Measurements from ENCODE around the gene RFC1.
"Not testable (repeated sequence)": the region's sequence is repeated elsewhere in the genome, so short reads cannot be mapped to it uniquely, and the experiment has no call there.

Gene RFC1

GRCh38 chr4:39353478-39354253, 12.5 kb downstream of the RFC1 start:
- no peak for DNase-seq

- DNase-seq = not testable (repeated sequence)
Measured at GRCh38 chr4:39353149-39353477, 13.0 kb downstream of the RFC1 start.

DNA sequence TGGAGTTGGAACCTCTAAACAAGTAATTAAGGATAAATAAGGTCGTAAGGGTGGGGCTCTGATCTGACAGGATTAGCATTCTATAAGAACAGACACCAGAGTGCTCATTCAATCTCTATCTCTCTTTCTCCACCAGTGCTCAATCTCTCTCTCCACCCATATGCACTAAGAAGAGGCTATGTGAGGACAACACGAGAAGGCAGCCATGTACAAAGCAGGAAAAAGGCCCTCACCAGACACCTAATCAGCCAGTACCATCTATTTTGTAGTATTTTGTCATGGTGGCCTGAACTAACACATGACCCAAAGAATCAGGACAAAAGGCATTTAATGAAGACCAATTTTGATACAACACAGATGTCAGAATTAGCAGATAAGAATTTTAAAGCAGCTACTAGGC, 16.8 kb downstream of the RFC1 start:
- DNase-seq = no peak

DNA sequence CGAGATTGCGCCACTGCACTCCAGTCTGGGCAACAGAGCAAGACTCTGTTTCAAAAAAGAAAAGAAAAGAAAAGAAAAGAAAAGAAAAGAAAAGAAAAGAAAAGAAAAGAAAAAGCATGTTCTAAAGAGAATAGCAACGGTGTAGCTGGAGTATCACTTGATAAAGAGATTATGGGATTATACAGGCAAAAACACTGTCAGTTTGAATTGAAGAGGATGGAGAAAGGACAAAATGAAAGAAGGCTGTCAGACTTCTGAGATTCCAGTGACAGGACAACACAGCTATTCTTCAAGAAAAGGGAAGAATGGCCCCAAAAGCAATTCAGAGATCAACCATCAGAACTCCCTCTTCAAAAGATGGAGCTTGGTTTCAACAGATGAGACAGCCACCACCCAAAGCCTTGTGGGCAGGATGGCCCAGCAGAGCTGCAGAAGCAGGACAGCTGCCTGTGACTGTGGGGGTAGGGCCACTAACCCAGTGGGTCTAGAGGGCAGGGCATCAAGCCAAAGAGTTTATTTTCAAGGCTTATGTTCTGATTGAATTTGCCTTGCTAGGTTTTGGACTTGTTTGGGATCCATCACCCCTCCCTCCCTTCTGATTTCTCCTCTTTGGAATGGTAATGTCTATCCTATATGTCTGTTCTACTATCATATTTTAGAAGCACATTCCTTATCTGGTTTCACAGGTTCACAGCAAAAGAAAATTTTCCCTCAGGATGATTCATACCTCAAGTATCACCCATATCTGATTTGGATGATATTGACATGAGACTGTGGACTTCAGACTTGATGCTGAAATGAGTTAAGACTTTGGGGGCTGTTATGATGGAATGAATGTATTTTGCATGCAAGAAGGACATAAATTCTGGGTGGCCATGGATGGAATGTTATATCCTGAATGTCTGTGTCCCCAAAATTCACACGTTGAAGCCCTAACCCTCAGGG, 17.5 kb downstream of the RFC1 start:
- DNase-seq = no peak

DNA sequence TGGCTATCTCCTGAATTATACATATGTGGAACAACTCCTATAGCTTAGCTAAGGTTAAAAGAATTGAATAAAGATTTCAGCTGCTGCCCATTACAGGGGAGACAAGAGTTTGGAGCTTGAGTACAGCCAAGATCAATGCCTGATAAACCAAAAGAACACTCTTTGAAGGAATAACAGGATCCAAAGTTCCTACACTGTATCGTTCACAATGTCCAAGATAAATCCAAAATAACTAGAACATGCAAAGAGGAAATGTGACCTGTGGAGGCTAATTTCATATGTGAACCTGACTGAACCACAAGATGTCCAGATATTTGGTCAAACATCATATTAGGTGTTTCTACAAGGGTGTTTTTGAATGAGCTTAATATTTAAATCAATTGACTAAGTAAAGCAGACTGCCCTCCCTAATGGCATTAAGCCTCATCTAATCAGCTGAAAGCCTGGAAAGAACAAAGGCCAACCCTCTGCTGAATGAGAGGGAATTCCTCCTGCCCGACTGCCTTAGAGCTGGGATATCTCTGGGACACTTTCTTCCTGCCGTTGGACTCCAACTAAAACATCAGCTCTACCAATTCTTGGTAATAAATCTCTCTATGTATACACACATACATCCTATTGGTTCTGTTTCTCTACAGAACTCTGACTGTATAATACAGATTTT, 19.2 kb downstream of the RFC1 start:
- no peak for DNase-seq

DNA sequence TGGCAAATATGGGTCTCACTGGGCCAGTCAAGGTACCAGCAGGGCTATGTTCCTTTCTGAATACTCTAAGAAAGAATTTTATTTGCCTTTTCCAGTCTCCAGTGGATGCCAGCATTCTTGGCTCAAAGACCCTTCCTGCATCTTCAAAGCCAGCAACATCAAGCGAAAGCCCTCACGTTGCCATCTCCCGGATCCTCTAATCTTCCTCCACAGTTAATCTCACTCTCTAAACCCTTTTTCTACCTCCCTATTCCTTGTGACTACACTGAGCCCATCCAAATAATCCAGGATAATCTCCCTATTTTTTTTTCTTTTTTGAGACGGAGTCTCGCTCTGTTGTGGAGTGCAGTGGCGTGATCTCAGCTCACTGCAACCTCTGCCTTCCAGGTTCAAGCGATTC, 23.4 kb downstream of the RFC1 start:
- DNase-seq = no peak

GRCh38 chr4:39341075-39341725, 25.0 kb downstream of the RFC1 start:
- DNase-seq = no peak

DNA sequence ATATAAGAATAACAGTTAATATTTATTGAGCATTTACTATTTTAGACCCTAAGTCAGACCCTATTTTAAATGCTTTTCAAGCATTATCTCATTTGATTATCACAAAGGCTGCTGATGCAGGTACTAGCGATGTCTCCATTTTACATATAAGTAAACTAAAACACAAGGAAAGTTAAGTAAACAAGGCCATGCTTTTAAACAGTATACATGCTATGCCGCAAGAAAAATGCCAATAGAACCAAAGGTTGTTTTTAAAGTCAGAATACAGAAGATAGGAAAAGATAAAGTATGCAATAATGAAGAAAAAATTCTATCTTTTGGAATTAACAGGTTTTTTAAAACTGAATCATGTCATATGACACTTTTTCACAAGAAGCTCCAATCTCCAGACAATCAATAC, 26.2 kb downstream of the RFC1 start:
- no peak for DNase-seq

GRCh38 chr4:39337841-39338240, 28.3 kb downstream of the RFC1 start:
- DNase-seq = no peak

- no peak for DNase-seq
Measured at GRCh38 chr4:39335566-39335965, 30.6 kb downstream of the RFC1 start.

GRCh38 chr4:39331191-39331590, 35.0 kb downstream of the RFC1 start:
- DNase-seq = no peak

DNA sequence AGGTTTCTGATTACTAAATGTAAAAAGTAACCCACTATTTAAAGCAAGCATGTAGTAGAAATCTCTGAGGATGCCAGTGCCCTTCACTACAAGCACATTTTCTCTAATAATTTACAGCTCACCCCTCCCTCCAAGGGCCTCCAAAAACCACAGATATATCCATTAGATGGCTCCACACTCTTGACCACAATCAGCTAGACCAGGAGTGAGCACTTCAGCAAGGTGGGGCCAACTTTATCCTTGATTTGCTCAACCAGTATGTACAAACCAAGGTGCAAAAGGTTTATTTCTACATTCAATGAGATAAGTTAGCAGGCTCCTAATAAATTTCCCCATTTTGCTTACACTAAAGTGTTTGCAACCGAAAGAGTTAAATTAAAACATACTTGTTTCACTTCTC, 35.8 kb downstream of the RFC1 start:
- no peak for DNase-seq

- DNase-seq = no peak
Measured at GRCh38 chr4:39326468-39326977, 39.6 kb downstream of the RFC1 start.

GRCh38 chr4:39324897-39325613, 41.1 kb downstream of the RFC1 start:
- no peak for DNase-seq

DNA sequence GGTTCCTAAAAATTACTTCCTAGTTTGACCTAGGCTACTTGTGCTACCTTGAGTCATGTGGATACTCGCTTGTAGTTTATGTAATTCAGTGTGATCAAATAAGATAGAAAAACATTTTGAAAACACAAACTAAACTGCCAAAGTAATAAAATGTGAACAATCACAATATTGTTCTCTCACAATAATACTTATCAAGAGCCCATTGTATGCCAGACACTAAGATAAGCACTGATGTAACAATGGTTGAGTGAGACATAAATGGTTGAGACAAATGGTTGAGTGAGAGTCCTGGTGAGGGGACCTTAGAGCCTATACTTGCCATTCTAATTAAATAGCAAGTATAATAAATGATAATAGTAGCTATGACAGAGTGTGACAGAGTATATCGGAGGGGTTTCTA, 41.7 kb downstream of the RFC1 start:
- DNase-seq = no peak

GRCh38 chr4:39323821-39324220, 42.3 kb downstream of the RFC1 start:
- DNase-seq = no peak

DNA sequence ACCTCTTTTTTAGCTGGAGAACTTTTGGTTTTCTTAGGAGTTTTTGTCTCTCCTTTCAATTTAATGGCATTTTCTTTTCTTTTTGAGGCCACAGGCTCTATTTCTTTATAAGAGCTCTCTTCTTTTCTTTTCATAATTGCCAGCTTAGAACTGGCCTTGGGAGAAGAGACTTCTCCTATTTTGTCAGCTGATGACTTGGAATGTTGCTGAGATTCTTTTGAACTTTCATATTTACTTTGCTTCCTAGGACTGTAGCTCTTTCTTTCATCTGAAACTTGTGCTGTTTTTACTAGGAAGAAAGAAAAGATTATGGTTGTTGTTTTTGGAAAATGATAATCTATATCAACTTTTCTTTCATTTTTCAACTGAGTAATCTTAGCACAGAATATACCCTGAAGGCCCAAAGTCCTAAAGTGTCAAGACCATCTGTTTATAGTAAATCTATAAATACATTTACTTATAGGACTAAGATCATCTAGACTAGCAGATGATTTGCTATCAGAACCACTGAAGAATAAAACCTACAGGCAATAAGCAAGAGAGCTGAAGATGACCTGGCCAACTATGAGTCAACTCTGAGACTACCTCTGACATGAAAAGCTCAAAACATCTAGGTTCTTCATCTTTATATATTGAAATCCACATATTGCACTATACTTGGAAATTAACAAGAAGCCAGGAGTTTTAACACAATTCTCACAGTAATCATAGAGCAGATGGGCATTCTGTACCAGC, 45.6 kb downstream of the RFC1 start:
- no peak for DNase-seq

DNA sequence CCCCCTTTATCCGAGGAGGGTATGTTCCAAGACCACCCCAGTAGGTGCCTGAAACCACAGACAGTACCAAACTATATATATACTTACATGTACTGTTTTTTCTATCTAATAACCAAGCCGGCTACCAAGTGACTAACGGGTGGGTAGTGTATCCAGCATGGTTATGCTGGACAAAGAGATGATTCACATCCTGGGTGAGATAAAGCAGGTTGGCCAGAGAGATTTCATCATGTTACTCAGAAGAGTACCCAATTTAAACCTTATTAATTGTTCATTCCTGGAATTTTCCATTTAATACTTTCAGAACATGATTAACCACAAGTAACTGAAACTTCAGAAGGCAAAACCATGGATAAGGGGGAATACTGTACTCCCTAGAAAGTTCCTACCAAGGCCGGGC, 46.5 kb downstream of the RFC1 start:
- no peak for DNase-seq

DNA sequence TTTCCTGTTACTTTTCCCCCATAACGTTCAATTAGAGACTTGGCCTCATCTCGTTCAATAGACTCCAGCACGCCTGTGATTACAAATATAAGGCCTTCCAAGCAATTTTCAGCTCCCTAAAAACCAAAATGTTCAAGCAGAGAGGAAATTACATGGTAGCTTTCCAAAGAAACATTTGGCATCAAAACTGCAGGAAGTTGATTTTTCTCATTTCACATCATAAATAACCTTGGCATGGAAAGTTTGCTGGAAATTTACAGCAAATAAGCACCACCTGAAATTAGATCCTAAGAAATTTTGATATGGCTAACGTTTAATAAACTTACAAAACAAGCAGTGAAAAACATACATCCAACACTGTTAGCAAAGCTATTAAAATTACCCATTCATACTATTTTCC, 53.3 kb downstream of the RFC1 start:
- no peak for DNase-seq

DNA sequence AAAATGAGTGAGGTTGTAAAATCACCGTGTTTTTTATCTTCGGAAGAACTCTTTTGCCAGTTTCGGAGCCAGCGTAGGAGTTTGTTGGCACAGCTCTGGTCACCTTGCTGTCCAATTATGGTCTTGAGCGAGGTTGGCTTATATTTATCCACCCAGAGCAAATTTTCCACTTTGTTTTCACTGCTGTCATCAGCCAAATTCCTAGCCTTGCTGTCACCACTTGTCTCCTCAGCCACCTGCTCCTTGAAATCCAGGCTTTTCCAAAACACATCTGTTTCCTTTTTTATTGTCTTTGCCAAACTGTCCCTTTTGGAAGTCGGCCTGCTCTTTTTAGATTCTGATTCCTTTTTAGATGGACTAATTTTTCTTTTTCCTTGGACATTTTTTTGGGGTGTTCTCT, 57.6 kb downstream of the RFC1 start:
- no peak for DNase-seq

GRCh38 chr4:39305912-39306677, 60.1 kb downstream of the RFC1 start:
- no peak for DNase-seq

All from activated gamma-delta T cell (primary cell).